HG03354 (cell line): Measurements from ENCODE around the gene MAPKAP1.
A peak's percentile ranks its signal among the peaks of the same experiment; 100 is the strongest.

Experiments used
- ATAC-seq: cut with Tn5 transposase; IDR thresholded peaks from one replicate; pipeline ENCODE4 v1.9.1; 2021; ENCODE audit warnings: mild to moderate bottlenecking; ENCODE audit not compliant: unreplicated experiment, poor library complexity, severe bottlenecking

MAPKAP1 gene

DNA sequence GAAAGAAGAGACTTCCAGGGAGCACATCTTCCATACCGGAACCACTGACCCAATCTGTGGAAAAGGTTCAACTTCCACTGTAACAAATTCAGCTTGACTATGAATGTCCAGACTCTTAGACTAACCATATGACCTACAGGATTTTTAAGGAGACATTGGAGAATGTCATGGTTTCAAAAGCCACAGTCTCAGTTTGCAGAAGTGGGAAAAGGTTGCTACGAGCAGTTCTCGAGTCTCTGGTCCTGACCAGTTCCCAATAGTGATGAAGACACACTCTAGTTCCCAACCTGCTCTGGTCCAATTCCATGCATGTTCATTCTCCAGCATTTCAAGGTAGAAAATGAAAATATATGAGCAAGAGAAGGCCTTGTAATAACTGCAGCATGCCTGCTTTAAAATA lies 158.0 kb downstream of the MAPKAP1 start:
- no peak for ATAC-seq

GRCh38 chr9:125548141-125548540 lies 158.9 kb downstream of the MAPKAP1 start:
- no peak for ATAC-seq

DNA sequence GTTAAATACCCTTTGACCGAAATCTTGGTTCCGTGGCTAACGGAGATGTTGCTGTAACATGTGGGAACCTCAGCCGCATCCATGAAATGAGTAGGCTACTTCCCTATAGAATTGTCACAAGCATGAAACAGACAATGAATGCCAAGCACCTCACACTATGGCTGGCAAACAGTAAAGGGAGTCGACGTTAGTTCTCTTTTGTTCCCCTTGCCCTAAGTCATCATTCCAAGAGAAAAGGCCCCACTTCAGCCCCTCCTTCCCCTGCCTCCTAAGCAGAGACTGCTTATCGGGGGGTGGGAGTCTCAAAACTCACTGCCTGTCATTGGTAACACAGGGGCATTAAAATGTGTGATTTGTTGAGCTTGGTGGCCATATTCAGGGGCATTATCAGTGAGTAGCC lies 159.6 kb downstream of the MAPKAP1 start:
- ATAC-seq, result no peak

GRCh38 chr9:125545845-125546244 lies 161.2 kb downstream of the MAPKAP1 start:
- no peak for ATAC-seq

DNA sequence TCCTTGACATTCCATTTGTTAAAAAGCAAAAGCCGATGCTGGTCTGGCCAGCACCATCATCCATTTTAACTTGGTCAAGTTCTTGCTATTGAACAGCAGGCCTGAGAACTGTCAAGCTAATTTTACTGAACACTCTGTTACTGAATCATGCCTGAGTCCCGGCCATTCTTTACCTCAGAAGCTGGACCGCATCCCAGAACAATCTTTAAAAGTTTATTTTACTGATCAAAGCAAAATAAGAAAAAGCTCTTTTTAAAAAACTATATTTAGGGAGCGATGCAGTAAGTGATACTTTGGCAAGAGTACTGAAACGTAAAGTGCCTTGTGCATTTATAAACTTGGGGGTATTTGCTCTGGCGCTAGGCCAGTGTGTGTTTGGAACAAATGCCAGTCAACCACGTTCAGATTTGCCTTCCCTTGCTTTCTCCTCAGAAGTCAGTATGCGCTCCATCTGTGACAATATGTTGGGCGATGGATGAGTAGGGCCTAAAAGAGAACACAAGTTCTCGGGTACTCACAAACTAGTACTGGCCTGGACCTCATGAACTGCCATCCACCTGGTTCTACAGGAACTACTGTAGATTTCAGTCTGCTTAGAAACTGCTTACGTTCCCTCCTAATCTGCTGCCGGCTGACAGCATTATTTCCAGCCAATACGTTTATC lies 161.9 kb downstream of the MAPKAP1 start:
- ATAC-seq, result no peak

- ATAC-seq, result no peak
Observed at GRCh38 chr9:125544484-125544883, 162.5 kb downstream of the MAPKAP1 start.

DNA sequence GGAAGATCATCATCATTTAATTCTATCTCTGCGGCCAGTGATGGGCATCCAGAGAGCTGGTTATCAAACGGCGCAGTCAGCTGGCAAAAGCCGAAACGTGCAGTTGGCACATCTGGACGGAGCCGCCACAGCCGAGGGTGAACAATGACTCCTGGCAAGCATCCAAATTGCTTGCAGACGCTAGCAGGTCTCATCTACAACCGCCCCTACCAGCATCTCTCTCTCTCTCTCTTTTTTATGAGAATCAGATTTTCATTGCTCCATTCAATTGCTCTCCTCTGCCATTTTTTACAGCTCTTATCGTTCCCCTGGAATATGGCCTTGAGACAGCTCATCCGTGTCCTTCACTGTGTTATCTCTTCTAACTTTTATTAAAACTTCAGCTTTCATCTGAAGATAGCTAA lies 165.2 kb downstream of the MAPKAP1 start:
- ATAC-seq, result no peak

DNA sequence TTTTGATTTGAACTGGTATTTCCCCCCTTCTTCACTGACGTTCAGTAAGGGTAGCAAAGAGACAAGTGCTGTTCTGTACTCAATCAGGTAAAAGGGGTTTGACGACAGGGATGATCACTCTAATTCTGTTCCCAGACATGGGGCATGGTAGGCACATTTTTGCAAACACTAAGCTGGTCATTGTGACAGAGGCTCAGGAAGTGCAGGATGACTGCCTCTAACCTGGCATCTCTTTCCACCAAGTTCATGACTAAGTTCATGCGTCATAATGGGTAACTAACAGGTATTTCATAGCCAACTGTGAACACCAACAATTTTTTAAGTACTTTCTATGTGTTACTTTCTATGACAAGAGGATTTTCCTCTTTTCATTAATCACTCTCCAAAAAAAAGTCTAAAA lies 166.5 kb downstream of the MAPKAP1 start:
- ATAC-seq, result no peak

GRCh38 chr9:125538092-125538473 lies 168.9 kb downstream of the MAPKAP1 start:
- ATAC-seq, result no peak

GRCh38 chr9:125537442-125538091 lies 169.4 kb downstream of the MAPKAP1 start:
- no peak for ATAC-seq

GRCh38 chr9:125536776-125537175 lies 170.2 kb downstream of the MAPKAP1 start:
- ATAC-seq, result no peak

DNA sequence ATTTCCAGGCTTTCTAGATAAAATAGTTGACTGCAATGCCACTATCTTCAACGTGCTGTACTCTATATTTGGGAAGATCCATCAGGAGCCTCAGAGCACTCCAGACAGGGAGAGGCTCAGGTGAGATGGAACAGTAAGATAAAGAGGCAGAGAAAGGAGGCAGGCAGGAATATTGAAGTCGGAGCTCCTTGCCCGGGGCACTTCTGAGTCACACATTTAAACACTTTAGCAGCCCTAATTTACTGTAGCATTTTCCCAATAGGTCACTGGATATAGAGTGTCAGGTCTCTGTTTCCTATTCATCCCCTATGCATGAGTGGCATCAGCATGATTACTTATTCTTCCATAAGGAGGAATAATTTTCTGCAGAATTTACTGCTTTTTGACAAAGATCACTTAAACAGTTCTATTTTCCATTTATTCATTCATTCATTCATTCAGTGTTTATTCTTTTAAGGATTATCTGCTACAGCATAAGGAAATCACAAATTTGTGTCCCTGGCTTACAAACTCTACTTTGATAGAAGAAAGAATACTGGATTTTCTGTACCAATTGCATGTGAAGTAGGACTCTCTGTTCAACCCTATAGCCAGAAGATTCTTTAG lies 170.7 kb downstream of the MAPKAP1 start:
- ATAC-seq, result no peak

- no peak for ATAC-seq
Observed at GRCh38 chr9:125534971-125535701, 171.9 kb downstream of the MAPKAP1 start.

DNA sequence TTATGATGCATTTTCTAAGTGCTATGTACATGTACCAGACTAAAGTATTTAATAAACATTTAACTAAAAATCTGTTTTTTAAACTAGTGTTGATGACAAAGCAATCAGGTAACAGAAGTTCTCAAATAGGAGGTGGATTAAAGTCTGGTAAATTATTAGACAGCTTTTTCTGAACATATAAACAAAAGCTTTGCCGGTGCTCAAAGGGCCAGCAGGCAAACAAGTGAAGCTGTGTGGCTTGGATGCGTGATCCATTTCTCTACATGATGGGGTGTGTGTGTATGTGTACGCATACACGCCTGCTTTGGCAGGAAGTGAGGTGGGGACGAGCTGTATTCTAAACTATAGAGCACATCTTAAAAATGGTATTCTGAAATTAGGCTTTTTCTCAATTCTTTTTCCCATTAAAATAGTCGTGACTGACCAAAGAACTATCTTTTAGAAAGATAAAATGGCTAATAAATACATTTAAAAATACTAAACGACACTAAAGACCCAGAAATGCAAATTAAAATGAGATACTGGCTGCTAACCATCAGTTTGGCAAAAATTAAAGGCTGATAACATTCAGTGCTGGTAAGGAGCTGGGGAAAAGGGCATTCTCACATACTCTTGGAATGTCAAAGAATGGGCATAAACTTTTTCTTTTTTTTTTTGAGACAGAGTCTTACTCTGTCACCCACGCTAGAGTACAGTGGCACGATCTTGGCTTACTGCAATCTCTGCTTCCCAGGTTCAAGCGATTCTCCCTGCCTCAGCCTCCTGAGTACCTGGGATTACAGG lies 174.0 kb downstream of the MAPKAP1 start:
- ATAC-seq, result no peak

DNA sequence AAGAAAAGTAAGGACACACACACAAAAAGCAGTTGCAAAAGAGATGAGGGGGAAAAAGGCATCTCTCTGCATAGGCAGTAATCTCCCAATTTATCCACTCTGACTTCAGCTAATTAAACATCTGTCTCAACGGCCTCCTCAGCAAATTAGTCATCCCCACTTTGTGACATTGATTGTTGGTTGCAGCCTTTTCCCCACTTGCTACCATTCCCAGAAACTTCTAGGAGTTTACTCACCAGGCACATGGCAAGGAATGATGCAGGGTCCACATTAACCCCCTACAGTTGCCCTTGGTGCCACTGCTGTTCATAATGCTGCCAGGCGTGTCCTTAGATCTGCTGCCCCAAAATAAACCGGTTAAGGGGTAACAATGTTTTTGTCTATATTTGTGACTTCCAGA lies 174.6 kb downstream of the MAPKAP1 start:
- ATAC-seq, result no peak

GRCh38 chr9:125529589-125530515 lies 177.2 kb downstream of the MAPKAP1 start:
- peak; percentile 82 for ATAC-seq

GRCh38 chr9:125529107-125529506 lies 177.9 kb downstream of the MAPKAP1 start:
- no peak for ATAC-seq

DNA sequence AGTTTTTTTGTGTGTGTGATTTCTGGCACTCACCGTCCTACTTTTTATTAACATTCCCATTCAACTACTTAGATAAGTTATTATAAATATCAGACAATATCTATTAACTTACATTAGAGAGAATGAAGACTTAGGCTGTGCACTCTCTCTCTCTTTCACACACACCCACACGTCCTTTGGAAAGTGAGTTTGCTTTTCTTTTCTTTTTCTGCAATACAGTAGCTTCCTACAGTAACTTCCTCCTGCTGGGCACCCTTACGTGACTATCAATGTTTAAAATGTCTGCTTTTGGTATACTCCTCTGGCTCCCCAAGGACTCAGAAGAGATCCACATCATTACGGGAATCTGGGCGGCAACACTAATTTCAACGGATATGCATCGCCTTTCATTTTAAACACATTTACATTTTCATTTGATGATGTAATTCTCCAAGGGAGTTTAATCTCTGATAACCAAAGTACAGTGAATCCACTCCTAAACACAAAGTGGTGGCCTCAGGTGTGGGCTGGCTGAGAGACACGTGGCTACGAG lies 179.5 kb downstream of the MAPKAP1 start:
- ATAC-seq, result no peak
